Measurements from ENCODE around the gene XYLT1. TPM values are rescaled to one million over a fixed set of nuclear protein-coding genes. Genes with fewer than 3 reads are reported as not detected.

The XYLT1 gene
- total and polyA plus RNA-seq, 2 of the 8 experiments (the other 6 are each of a cell fraction or from before 2014, with no cell fraction given), result 6.6 to 25.4 TPM

- TF ChIP-seq CHD7 (IDR thresholded peaks at IDR 0.05; ENCODE audit: insufficient replicate concordance, low read length) (no peak), CBX5 (IDR thresholded peaks at IDR 0.05; ENCODE audit: low read depth, low read length) (no peak), USF2 (IDR thresholded peaks at IDR 0.05; ENCODE audit: low read length) (no peak), SRF (IDR thresholded peaks at IDR 0.05; ENCODE audit: low read depth, low read length) (no peak), RAD21 (IDR thresholded peaks at IDR 0.05 in 1 of 2, conservative IDR thresholded peaks at IDR 0.05 in 1 of 2; ENCODE audit: low read depth in 2 of 2, low read length in 2 of 2) (no peak), YY1 (IDR thresholded peaks at IDR 0.05; ENCODE audit: low read depth, low read length) (no peak), CTCF (IDR thresholded peaks at IDR 0.05; ENCODE audit: control extremely low read depth in 1 of 3, insufficient read depth in 1 of 3, low read depth in 1 of 3, low read length in 3 of 3) (no peak)
Observed at GRCh38 chr16:17343728-17344127, 127.0 kb downstream of the XYLT1 start (continued).

Measured in H1 (cell line).